Esophagus squamous epithelium (tissue), 4 donors: ENCODE results near the gene PDE7B.

ENCODE experiments used
- POLR2A ChIP-seq, 4 donors: fragments of 450-650 bp; IDR thresholded peaks; one replicate each; pipeline ENCODE4 v1.6.1; 2017; ENCODE audit warnings: antibody characterized with exemption in 4 of 4, mild to moderate bottlenecking in 4 of 4, moderate library complexity in 3 of 4
- TF ChIP-seq, protein P1 (sequence below), 6 experiments: fragments of 450-650 bp in 4 of 6; fragments of 200-600 bp in 2 of 6; sonication (generic) in 2 of 6; IDR thresholded peaks; one replicate each; pipeline ENCODE4 v1.5.1; 2016 to 2019; ENCODE audit warnings: antibody characterized with exemption in 6 of 6, mild to moderate bottlenecking in 4 of 6, moderate library complexity in 4 of 6

DNA sequence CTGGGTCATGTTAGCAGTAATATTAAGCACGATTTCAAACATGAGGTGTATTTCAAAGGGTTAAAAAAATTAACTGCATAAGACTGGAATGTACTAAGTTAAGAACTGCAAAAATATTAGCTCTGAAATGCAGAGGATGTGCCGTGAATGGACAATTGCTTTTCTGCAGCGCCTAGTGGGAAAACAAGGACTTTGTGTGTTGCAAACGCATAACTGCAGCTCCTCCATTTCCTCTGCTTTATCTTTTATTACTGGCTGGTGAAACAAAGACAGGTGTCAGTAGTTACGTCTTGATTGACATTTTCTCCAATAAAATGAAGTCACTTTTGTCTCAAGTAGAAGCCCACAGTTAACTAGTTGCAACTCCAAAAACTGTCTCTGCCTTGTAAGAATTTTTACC, 1.7 kb downstream of the PDE7B start:
- TF ChIP-seq, protein P1, sequence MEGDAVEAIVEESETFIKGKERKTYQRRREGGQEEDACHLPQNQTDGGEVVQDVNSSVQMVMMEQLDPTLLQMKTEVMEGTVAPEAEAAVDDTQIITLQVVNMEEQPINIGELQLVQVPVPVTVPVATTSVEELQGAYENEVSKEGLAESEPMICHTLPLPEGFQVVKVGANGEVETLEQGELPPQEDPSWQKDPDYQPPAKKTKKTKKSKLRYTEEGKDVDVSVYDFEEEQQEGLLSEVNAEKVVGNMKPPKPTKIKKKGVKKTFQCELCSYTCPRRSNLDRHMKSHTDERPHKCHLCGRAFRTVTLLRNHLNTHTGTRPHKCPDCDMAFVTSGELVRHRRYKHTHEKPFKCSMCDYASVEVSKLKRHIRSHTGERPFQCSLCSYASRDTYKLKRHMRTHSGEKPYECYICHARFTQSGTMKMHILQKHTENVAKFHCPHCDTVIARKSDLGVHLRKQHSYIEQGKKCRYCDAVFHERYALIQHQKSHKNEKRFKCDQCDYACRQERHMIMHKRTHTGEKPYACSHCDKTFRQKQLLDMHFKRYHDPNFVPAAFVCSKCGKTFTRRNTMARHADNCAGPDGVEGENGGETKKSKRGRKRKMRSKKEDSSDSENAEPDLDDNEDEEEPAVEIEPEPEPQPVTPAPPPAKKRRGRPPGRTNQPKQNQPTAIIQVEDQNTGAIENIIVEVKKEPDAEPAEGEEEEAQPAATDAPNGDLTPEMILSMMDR (IDR thresholded peaks at IDR 0.05): no peak
- no peak for TF ChIP-seq POLR2A (IDR thresholded peaks at IDR 0.05)
